SK-N-MC (cell line): ENCODE data around the gene EFNB2.

ENCODE experiments used
- EZH2 ChIP-seq: fragments of 200-600 bp; sonication (generic); IDR thresholded peaks from one replicate; pipeline ENCODE4 v1.6.1; 2017; ENCODE audit warnings: antibody characterized with exemption
- FOXP2 ChIP-seq: optimal IDR thresholded peaks from 2 replicates; pipeline ENCODE3; 2011; ENCODE audit warnings: mild to moderate bottlenecking, moderate library complexity; ENCODE audit not compliant: insufficient read depth; ENCODE audit errors: extremely low read length, control extremely low read depth
- POLR2AphosphoS5 ChIP-seq: IDR thresholded peaks from 2 replicates; pipeline ENCODE4 v1.6.1; 2012; ENCODE audit warnings: mild to moderate bottlenecking, low read depth, low read length, borderline replicate concordance

GRCh38 chr13:106573284-106573846 lies 37.9 kb upstream of the EFNB2 start:
- TF ChIP-seq EZH2, result no peak
- no peak for TF ChIP-seq POLR2AphosphoS5
- TF ChIP-seq FOXP2, result no peak
